ENCODE data around the gene RGR. TPM values are rescaled to one million over a fixed set of nuclear protein-coding genes. Genes with fewer than 3 reads are reported as not detected.

RGR gene
- total RNA-seq, 1 experiment from 2014 or later = not detected

DNA sequence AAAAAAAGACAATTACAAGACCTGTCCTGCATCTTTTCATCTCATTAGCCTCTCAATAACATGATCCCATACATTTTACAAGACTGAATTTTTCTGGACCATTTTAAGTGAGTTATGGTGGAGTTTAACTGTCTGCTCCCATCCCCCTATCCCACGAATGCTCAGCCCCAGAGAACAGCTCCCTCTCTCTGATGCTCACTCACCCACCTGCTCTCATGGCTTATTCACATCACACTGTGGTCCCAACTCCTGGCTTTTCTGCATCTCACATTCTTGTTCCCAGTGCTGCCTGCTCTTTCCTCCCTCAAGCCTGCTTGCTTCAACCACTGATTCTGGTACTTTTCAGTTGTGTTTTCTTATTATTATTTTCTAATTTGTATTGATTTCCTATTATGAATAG, 63.2 kb downstream of the RGR start:
- intact Hi-C loops (cut with micrococcal nuclease; ENCODE audit: unreplicated experiment) = no loop called here
- CTCF ChIA-PET = no interaction called here
- TF ChIP-seq, protein P1, sequence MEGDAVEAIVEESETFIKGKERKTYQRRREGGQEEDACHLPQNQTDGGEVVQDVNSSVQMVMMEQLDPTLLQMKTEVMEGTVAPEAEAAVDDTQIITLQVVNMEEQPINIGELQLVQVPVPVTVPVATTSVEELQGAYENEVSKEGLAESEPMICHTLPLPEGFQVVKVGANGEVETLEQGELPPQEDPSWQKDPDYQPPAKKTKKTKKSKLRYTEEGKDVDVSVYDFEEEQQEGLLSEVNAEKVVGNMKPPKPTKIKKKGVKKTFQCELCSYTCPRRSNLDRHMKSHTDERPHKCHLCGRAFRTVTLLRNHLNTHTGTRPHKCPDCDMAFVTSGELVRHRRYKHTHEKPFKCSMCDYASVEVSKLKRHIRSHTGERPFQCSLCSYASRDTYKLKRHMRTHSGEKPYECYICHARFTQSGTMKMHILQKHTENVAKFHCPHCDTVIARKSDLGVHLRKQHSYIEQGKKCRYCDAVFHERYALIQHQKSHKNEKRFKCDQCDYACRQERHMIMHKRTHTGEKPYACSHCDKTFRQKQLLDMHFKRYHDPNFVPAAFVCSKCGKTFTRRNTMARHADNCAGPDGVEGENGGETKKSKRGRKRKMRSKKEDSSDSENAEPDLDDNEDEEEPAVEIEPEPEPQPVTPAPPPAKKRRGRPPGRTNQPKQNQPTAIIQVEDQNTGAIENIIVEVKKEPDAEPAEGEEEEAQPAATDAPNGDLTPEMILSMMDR (IDR thresholded peaks at IDR 0.05; ENCODE audit: unreplicated experiment) = no peak
- Mint-ChIP-seq H3K9me3 (ENCODE audit: low read depth, unreplicated experiment) (no peaks in the 10 kb centered on the region), H3K27me3 (ENCODE audit: unreplicated experiment) (peaks cover 13% of the 10 kb centered on the region), H3K27ac (ENCODE audit: unreplicated experiment) (no peak overlapping the region), H3K36me3 (ENCODE audit: insufficient read depth, unreplicated experiment) (no peaks in the 10 kb centered on the region), H3K4me3 (ENCODE audit: low read depth, unreplicated experiment) (no peak overlapping the region), H3K4me1 (ENCODE audit: low read depth, unreplicated experiment) (no peaks in the 10 kb centered on the region)
- DNase-seq = no peak
- BruUV-seq (replicated peaks) = no TSS peak

DNA sequence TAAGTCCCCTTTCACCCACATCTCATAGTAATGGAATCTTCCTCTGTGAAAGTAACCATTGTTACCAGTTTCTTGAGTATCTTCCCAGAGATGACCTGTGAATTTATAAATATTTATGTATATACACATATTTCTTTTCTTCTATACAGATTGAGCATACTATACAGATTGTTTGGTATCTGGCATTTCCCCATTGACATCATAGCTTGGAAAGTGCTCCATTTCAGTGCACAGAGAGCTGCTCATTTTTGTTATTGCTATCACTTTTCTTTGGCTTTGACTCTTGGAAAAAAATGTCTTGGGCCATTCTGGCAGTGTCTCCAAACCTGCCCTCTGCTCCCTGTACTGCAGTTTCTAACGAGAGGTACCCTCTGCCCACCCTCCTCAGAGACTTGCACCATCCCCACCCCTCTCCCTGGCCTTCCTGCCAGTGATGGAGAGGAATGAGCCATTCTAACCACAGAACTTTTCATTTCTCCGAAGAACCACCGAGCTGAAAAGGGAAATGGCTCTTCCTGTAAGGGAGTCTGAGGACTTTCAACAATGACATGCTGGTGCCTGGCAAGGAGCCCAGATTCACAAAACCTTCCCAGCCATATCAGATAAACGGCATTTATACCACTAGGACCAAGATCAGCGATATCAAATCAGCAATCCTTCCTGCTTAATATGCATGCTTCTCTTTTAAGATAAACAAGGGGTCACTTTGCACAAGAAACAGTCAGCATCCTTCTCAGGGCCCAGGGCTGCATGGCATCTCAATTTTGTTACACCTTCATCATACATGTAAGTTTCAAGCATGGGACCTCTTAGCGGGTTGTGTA, 63.8 kb downstream of the RGR start:
- H3K4me1 Mint-ChIP-seq (ENCODE audit: low read depth, unreplicated experiment) = peaks cover 2% of the 10 kb centered on the region
- no peak overlapping the region for H3K4me3 Mint-ChIP-seq (ENCODE audit: low read depth, unreplicated experiment)
- BruUV-seq (replicated peaks) = no TSS peak
- peak; percentile 29 for DNase-seq
- no peaks in the 10 kb centered on the region for H3K9me3 Mint-ChIP-seq (ENCODE audit: low read depth, unreplicated experiment)
- TF ChIP-seq, protein P1 (IDR thresholded peaks at IDR 0.05; ENCODE audit: unreplicated experiment) = no peak
- intact Hi-C loops (cut with micrococcal nuclease; ENCODE audit: unreplicated experiment) = no loop called here
- CTCF ChIA-PET = no interaction called here
- H3K27ac Mint-ChIP-seq (ENCODE audit: unreplicated experiment) = no peak overlapping the region
- H3K27me3 Mint-ChIP-seq (ENCODE audit: unreplicated experiment) = peaks cover 13% of the 10 kb centered on the region
- H3K36me3 Mint-ChIP-seq (ENCODE audit: insufficient read depth, unreplicated experiment) = no peaks in the 10 kb centered on the region

Other genes with a start within 250 kb of the RGR start
- 103 and 107 TPM in 2 replicates for gene GHITM, start 105.5 kb upstream of the RGR start, total RNA-seq (2022)
- not detected in 2 replicates for gene GPR15LG, start 71.3 kb upstream of the RGR start, total RNA-seq (2022)
- not detected in 2 replicates for gene CDHR1, start 50.5 kb upstream of the RGR start, total RNA-seq (2022)
- not detected in 2 replicates for gene LRIT2, start 19.5 kb upstream of the RGR start, total RNA-seq (2022)
- not detected in 2 replicates for gene LRIT1, start 3.5 kb upstream of the RGR start, total RNA-seq (2022)
- 20.6 and 27.8 TPM in 2 replicates for gene CCSER2, start 83.5 kb downstream of the RGR start, total RNA-seq (2022)

Measured in Calu3 (cell line).